Testis (tissue), 2 donors: ENCODE results near the gene ZNF432.
"Not testable (repeated sequence)": the region's sequence is repeated elsewhere in the genome, so short reads cannot be mapped to it uniquely, and the experiment has no call there.

Source experiments
- POLR2A ChIP-seq: fragments of 450-650 bp; IDR thresholded peaks from one replicate; pipeline ENCODE4 v1.6.1; 2017; ENCODE audit warnings: antibody characterized with exemption, mild to moderate bottlenecking, moderate library complexity
- TF ChIP-seq, protein P1 (sequence below), 3 experiments: fragments of 450-650 bp in 2 of 3; fragments of 200-600 bp in 1 of 3; sonication (generic) in 1 of 3; IDR thresholded peaks; one replicate each; pipeline ENCODE4 v1.5.1; 2016 to 2019; ENCODE audit warnings: antibody characterized with exemption in 3 of 3, mild to moderate bottlenecking in 2 of 3, moderate library complexity in 1 of 3

DNA sequence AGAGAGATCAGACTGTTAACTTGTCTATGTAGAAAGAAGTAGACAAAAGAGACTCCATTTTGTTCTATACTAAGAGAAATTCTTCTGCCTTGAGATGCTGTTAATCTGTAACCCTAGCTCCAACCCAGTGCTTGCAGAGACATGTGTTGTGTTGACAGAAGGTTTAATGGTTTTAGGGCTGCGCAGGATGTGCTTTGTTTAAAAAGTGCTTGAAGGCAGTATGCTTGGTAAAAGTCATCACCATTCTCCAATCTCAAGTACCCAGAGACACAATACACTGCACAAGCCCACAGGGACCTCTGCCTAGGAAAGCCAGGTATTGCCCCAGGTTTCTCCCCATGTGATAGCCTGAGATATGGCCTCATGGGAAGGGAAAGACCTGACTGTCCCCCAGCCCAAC is 3.1 kb upstream of the ZNF432 start:
- TF ChIP-seq, protein P1, sequence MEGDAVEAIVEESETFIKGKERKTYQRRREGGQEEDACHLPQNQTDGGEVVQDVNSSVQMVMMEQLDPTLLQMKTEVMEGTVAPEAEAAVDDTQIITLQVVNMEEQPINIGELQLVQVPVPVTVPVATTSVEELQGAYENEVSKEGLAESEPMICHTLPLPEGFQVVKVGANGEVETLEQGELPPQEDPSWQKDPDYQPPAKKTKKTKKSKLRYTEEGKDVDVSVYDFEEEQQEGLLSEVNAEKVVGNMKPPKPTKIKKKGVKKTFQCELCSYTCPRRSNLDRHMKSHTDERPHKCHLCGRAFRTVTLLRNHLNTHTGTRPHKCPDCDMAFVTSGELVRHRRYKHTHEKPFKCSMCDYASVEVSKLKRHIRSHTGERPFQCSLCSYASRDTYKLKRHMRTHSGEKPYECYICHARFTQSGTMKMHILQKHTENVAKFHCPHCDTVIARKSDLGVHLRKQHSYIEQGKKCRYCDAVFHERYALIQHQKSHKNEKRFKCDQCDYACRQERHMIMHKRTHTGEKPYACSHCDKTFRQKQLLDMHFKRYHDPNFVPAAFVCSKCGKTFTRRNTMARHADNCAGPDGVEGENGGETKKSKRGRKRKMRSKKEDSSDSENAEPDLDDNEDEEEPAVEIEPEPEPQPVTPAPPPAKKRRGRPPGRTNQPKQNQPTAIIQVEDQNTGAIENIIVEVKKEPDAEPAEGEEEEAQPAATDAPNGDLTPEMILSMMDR (IDR thresholded peaks at IDR 0.05): not testable (repeated sequence)
- TF ChIP-seq POLR2A: not testable (repeated sequence)
